ENCODE data around the gene ABCD1. TPM values are rescaled to one million over a fixed set of nuclear protein-coding genes. Genes with fewer than 3 reads are reported as not detected.

The ABCD1 gene
- total and polyA plus RNA-seq, 8 donors, result 5.8 to 13.2 (median 9.8) TPM

GRCh38 chrX:153725039-153725831 lies 579 bp downstream of the ABCD1 start:
- FAIRE-seq (no peak), DNase-seq (peak in 5 of 6 donors; percentile 31 to 88 (median 58)), ATAC-seq (peak in 2 of 4 donors; percentile 2 to 5)
- Histone ChIP-seq H3K4me3 (peak overlapping the region; percentile 15 to 56 (median 36)), H3K27ac (peak overlapping the region; percentile 46 to 82 (median 74)), H3K9me3 (no peaks in the 10 kb centered on the region), H3K4me1 (peaks cover 0 to 16% (median 7%) of the 10 kb centered on the region in 3 donors), H3K27me3 (no peaks in the 10 kb centered on the region), H3K36me3 (no peaks in the 10 kb centered on the region)
- TF ChIP-seq, protein P1, sequence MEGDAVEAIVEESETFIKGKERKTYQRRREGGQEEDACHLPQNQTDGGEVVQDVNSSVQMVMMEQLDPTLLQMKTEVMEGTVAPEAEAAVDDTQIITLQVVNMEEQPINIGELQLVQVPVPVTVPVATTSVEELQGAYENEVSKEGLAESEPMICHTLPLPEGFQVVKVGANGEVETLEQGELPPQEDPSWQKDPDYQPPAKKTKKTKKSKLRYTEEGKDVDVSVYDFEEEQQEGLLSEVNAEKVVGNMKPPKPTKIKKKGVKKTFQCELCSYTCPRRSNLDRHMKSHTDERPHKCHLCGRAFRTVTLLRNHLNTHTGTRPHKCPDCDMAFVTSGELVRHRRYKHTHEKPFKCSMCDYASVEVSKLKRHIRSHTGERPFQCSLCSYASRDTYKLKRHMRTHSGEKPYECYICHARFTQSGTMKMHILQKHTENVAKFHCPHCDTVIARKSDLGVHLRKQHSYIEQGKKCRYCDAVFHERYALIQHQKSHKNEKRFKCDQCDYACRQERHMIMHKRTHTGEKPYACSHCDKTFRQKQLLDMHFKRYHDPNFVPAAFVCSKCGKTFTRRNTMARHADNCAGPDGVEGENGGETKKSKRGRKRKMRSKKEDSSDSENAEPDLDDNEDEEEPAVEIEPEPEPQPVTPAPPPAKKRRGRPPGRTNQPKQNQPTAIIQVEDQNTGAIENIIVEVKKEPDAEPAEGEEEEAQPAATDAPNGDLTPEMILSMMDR (IDR thresholded peaks at IDR 0.05), result no peak
- intact Hi-C loops (cut with DNase I), result no loop called here
- 31 to 61% methylated on average over 52 to 55 of the region's 55 CpGs for WGBS, 2 donors

DNA sequence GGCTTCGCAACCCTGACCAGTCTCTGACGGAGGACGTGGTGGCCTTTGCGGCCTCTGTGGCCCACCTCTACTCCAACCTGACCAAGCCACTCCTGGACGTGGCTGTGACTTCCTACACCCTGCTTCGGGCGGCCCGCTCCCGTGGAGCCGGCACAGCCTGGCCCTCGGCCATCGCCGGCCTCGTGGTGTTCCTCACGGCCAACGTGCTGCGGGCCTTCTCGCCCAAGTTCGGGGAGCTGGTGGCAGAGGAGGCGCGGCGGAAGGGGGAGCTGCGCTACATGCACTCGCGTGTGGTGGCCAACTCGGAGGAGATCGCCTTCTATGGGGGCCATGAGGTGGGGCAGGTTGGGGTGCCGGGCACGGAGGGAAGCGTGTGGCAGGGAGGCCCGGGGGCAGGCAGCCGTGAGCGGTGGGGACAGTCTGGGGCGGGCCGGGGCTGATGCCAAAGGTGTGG lies 1.2 kb downstream of the ABCD1 start:
- peaks cover 0 to 13% (median 7%) of the 10 kb centered on the region in 3 donors for H3K4me1 ChIP-seq
- peak overlapping the region; percentile 46 to 82 (median 74) for H3K27ac ChIP-seq
- WGBS, 2 donors, result 33 to 73% methylated on average over 35 of the region's 35 CpGs
- intact Hi-C loops (cut with DNase I), result no loop called here
- peak in 4 of 6 donors; percentile 26 to 65 (median 50) for DNase-seq
- no peaks in the 10 kb centered on the region for H3K27me3 ChIP-seq
- no peaks in the 10 kb centered on the region for H3K36me3 ChIP-seq
- TF ChIP-seq, protein P1 (IDR thresholded peaks at IDR 0.05), result no peak
- H3K9me3 ChIP-seq, result no peaks in the 10 kb centered on the region
- FAIRE-seq, result no peak
- ATAC-seq, result no peak
- H3K4me3 ChIP-seq, result peak overlapping the region in 3 of 4 donors; percentile 16 to 56 (median 55)

DNA sequence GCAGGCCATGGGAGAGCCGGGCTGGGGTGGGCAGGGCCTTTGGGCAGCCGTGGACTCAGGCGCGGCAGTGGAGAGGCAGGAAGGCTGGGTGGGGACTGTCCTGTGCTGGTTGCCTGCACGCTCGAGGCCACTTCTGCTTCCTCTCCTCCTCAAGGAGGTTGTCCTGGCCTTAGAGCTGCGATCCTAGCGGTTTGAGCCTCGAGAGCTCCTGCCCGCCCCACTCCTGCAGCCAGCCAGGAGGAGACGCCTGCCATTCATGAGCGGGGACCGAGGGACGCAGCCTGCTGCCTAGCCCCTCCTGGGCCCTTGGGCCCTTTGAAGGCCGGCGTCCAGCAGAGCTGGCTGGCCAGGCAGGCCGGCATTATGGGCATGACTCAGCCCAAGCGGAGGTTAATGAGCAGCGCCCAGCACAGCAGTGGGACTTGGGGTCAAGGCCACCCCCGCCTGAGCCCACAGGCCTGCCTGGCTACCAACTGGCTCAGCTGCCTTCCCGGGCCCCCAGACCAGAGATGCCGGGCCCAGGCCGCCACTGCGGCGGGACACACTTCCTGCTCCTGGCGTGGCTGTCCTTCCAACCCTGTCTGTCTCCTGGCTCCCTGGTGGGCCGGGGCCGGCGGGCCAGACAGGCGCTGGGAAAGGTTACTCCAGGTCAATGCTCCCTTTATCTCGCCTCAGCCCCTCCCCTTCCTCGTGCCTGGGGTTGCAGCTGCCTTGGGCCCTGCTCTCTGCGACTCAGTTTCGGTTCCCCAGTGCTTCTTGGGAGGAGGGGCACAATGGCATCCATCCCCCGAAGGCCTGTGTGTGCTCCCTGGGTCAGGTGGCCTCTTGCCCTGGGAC lies 1.8 kb downstream of the ABCD1 start:
- 4 to 49% methylated on average over 35 of the region's 35 CpGs for whole genome bisulfite sequencing, 2 donors
- Histone ChIP-seq H3K27ac (peak overlapping the region; percentile 46 to 82 (median 74)), H3K9me3 (no peaks in the 10 kb centered on the region), H3K4me1 (peaks cover 0 to 13% (median 7%) of the 10 kb centered on the region in 3 donors), H3K4me3 (peak overlapping the region in 3 of 4 donors; percentile 3 to 56 (median 16)), H3K36me3 (no peaks in the 10 kb centered on the region), H3K27me3 (no peaks in the 10 kb centered on the region)
- ATAC-seq (peak; percentile 8 to 35 (median 23)), FAIRE-seq (no peak), DNase-seq (peak; percentile 56 to 85 (median 68))
- TF ChIP-seq, protein P1 (IDR thresholded peaks at IDR 0.05), result no peak
- intact Hi-C loops (cut with DNase I), result no loop called here

- FAIRE-seq, result no peak
- Histone ChIP-seq H3K27me3 (no peaks in the 10 kb centered on the region), H3K4me1 (peaks cover 0 to 9% (median 7%) of the 10 kb centered on the region in 3 donors), H3K27ac (peak overlapping the region; percentile 46 to 82 (median 74)), H3K36me3 (no peaks in the 10 kb centered on the region), H3K4me3 (peak overlapping the region in 1 of 4 donors; percentile 56), H3K9me3 (no peaks in the 10 kb centered on the region)
- intact Hi-C loops (cut with DNase I), result no loop called here
- ATAC-seq, result peak; percentile 42 to 52 (median 46)
- TF ChIP-seq, protein P1 (IDR thresholded peaks at IDR 0.05), result no peak
- 7 to 42% methylated on average over 23 of the region's 23 CpGs for WGBS, 2 donors
- peak; percentile 73 to 92 (median 82) for DNase-seq
These were observed 2.7 kb downstream of the ABCD1 start for GRCh38 chrX:153727123-153727931.

Data from pancreas (tissue), 10 donors.